PC-9 (cell line): Measurements from ENCODE around the gene MFN1. TPM values are rescaled to one million over a fixed set of nuclear protein-coding genes. Genes with fewer than 3 reads are reported as not detected.

Experiments
- BruUV-seq: library from RNA; stranded (reverse); fragments of 400-500 nt; replicated peaks from 2 replicates; lab custom pipeline; 2021; lab: Mats Ljungman, UMichigan
- CTCF ChIA-PET: fragments of 300-600 bp; sonication (Branson Sonifier 250); formaldehyde crosslinking; loops from one replicate; lab custom pipeline; 2022; ENCODE audit warnings: antibody characterized with exemption; lab: Charles Lee
- POLR2A ChIA-PET: fragments of 300-600 bp; sonication (Branson Sonifier 250); formaldehyde crosslinking; loops from one replicate; lab custom pipeline; 2022; ENCODE audit warnings: antibody characterized with exemption; ENCODE audit not compliant: unreplicated experiment; lab: Charles Lee
- DNase-seq, 2 experiments: peaks; one replicate each; pipeline versions ENCODE4 v3.0.0 to v3.0.0-alpha.2; 2015 to 2022; ENCODE audit warnings: mixed read lengths in 1 of 2
- H2AFZ ChIP-seq: fragments of 200-600 bp; sonication (generic); 2 replicates; pipeline ENCODE4 v1.8.1; 2017; ENCODE audit warnings: antibody characterized with exemption
- H3F3A ChIP-seq: fragments of 200-600 bp; sonication (generic); 2 replicates; pipeline ENCODE4 v1.8.1; 2017; ENCODE audit warnings: antibody characterized with exemption, mild to moderate bottlenecking, low read depth; ENCODE audit not compliant: insufficient read depth
- H3K27ac ChIP-seq: fragments of 200-600 bp; sonication (generic); 2 replicates; pipeline ENCODE4 v1.6.1; 2016; ENCODE audit warnings: mixed run types
- H3K27me3 ChIP-seq: fragments of 200-600 bp; sonication (generic); 2 replicates; pipeline ENCODE4 v1.6.1; 2016; ENCODE audit warnings: low read depth, mixed run types; ENCODE audit not compliant: insufficient read depth
- H3K36me3 ChIP-seq: fragments of 200-600 bp; sonication (generic); 2 replicates; pipeline ENCODE4 v1.6.1; 2016; ENCODE audit warnings: low read depth, mixed run types
- H3K4me1 ChIP-seq: fragments of 200-600 bp; sonication (generic); replicated peaks from 2 replicates; pipeline ENCODE4 v1.6.1; 2016; ENCODE audit warnings: mixed run types; ENCODE audit not compliant: insufficient read depth
- H3K4me2 ChIP-seq: fragments of 200-600 bp; sonication (generic); 2 replicates; pipeline ENCODE4 v1.6.1; 2017; ENCODE audit warnings: mixed run types
- H3K4me3 ChIP-seq: fragments of 200-600 bp; sonication (generic); 2 replicates; pipeline ENCODE4 v1.6.1; 2016; ENCODE audit warnings: mixed run types
- H3K79me2 ChIP-seq: fragments of 200-600 bp; sonication (generic); 2 replicates; pipeline ENCODE4 v1.6.1; 2017; ENCODE audit warnings: low read depth, mixed run types
- H3K9me2 ChIP-seq: fragments of 200-600 bp; sonication (generic); 2 replicates; pipeline ENCODE4 v1.8.1; 2017; ENCODE audit warnings: mild to moderate bottlenecking; ENCODE audit not compliant: insufficient read depth
- H3K9me3 ChIP-seq: fragments of 200-600 bp; sonication (generic); 2 replicates; pipeline ENCODE4 v1.8.1; 2016; ENCODE audit warnings: low read depth; ENCODE audit not compliant: insufficient read depth
- H4K20me1 ChIP-seq: fragments of 200-600 bp; sonication (generic); 2 replicates; pipeline ENCODE4 v1.8.1; 2017; ENCODE audit not compliant: insufficient read depth
- EZH2 ChIP-seq: fragments of 200-600 bp; sonication (generic); IDR thresholded peaks from 2 replicates; pipeline ENCODE4 v1.8.0; 2017; ENCODE audit warnings: antibody characterized with exemption, low read depth
- intact Hi-C: fragments of 100-400 bp; cut with micrococcal nuclease; formaldehyde crosslinking; loops from one replicate; pipeline ENCODE4 v1.10.0; 2022; ENCODE audit not compliant: unreplicated experiment
- total RNA-seq: library from RNA; stranded (reverse); gene quantifications from 2 replicates; pipeline ENCODE4 v1.2.3, GENCODE V29; 2021
- TF ChIP-seq, protein P1 (sequence below): fragments of 200-600 bp; sonication (generic); conservative IDR thresholded peaks from 2 replicates; pipeline ENCODE4 v1.6.1; 2017; ENCODE audit warnings: mixed run types, antibody characterized with exemption, mild to moderate bottlenecking, moderate library complexity

MFN1 gene
- total RNA-seq, 1 experiment from 2014 or later: 69.1 TPM

DNA sequence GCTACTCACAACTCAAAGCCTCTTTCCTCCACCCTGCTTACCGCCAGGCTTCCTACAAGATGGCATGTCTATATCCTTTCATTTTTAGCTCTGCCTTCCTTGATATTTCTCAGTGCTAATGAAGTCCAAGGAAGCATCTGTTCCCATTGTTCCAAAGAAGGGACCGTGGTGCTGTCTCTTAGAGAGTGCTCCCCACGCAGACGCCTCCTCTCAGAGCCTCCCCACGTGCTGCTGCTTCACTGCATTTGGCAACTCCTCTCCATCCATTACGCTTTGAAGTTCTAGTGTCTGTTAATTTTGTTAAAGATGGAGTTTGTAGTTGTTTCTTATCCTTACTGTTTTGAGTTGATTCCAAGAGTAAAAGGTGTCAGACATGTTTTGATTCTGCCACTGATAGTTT lies 77.6 kb downstream of the MFN1 start:
- H3K36me3 ChIP-seq: no peaks in the 10 kb centered on the region
- H3F3A ChIP-seq: no peaks in the 10 kb centered on the region
- CTCF ChIA-PET: no interaction called here
- POLR2A ChIA-PET: no interaction called here
- no peak for DNase-seq
- no peaks in the 10 kb centered on the region for H3K9me2 ChIP-seq
- H3K9me3 ChIP-seq: no peaks in the 10 kb centered on the region
- no peak overlapping the region for H3K27ac ChIP-seq
- TF ChIP-seq, protein P1, sequence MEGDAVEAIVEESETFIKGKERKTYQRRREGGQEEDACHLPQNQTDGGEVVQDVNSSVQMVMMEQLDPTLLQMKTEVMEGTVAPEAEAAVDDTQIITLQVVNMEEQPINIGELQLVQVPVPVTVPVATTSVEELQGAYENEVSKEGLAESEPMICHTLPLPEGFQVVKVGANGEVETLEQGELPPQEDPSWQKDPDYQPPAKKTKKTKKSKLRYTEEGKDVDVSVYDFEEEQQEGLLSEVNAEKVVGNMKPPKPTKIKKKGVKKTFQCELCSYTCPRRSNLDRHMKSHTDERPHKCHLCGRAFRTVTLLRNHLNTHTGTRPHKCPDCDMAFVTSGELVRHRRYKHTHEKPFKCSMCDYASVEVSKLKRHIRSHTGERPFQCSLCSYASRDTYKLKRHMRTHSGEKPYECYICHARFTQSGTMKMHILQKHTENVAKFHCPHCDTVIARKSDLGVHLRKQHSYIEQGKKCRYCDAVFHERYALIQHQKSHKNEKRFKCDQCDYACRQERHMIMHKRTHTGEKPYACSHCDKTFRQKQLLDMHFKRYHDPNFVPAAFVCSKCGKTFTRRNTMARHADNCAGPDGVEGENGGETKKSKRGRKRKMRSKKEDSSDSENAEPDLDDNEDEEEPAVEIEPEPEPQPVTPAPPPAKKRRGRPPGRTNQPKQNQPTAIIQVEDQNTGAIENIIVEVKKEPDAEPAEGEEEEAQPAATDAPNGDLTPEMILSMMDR: no peak
- TF ChIP-seq EZH2: no peak
- no peak overlapping the region for H3K4me2 ChIP-seq
- no peaks in the 10 kb centered on the region for H4K20me1 ChIP-seq
- H3K27me3 ChIP-seq: no peaks in the 10 kb centered on the region
- H3K4me1 ChIP-seq: no peaks in the 10 kb centered on the region
- no peaks in the 10 kb centered on the region for H3K79me2 ChIP-seq
- no TSS peak for BruUV-seq
- no peak overlapping the region for H3K4me3 ChIP-seq
- intact Hi-C loops: no loop called here
- no peak overlapping the region for H2AFZ ChIP-seq

DNA sequence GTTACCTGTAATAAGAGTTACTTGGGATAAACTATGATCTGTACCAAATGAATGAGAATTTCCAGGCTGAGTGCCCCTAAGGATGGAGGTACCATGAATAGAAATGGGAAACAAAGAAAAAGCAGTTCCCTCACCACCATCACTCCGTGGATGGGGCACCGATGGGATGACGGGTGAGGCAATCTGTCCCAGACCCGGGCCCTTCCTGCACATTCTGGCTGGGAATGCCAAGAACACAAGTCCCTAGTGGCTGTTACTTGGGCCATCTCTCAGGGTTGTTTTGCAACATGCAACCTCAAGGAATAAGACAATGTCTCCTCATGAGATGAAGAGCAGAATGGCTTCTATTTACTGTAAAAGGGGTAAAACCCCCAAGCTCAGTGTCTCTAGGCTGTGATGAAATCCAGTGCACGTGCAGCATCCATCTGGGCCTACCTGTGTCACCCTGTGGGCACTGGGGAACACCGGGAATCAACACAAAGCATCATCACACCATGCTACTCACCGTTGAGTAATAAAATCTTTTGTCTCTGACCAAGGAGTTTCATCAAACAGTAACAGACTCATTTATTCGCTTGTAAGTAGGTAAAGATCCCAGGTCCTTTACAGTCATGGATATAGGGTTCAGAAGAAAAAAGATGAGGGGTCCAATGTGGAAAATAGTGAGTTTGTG lies 81.5 kb downstream of the MFN1 start:
- no peaks in the 10 kb centered on the region for H4K20me1 ChIP-seq
- intact Hi-C loops: no loop called here
- H3K9me2 ChIP-seq: no peaks in the 10 kb centered on the region
- H3K4me2 ChIP-seq: no peak overlapping the region
- no peak overlapping the region for H3K4me3 ChIP-seq
- BruUV-seq: no TSS peak
- H3K79me2 ChIP-seq: no peaks in the 10 kb centered on the region
- no peaks in the 10 kb centered on the region for H3F3A ChIP-seq
- TF ChIP-seq, protein P1: no peak
- no peak for TF ChIP-seq EZH2
- no peaks in the 10 kb centered on the region for H3K36me3 ChIP-seq
- POLR2A ChIA-PET: interaction anchor here (0.5 kb wide), 1 partner anchor 17 kb away, joined by 5 read pairs; no protein-coding TSS in a partner anchor
- CTCF ChIA-PET: no interaction called here
- H3K4me1 ChIP-seq: no peaks in the 10 kb centered on the region
- no peak overlapping the region for H3K27ac ChIP-seq
- H2AFZ ChIP-seq: no peak overlapping the region
- DNase-seq: no peak
- no peaks in the 10 kb centered on the region for H3K9me3 ChIP-seq
- no peaks in the 10 kb centered on the region for H3K27me3 ChIP-seq

DNA sequence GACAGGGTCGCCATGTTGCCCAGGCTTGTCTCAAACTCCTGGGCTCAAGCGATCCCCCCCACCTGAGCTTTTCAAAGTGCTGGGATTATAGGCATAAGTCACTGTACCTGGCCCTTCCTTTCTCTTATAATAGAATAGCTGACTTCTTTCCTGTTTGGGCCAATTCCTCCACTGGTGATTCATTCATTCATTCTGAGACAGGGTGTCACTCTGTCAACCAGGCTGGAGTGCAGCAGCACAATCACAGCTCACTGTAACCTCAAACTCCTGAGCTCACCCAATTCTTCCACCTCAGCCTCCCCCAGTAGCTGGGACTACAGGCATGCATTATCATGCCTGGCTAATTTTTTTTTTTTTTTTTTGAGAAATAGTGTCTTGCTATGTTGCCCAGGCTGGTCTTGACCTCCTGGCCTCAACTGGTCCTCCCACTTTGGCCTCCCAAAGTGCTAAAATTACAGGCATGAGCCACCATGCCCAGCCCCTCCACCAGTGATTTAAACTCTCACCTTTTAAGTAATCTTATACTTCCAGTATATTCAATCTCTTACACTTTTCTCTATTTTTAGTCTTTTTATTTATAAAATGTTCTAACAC lies 82.9 kb downstream of the MFN1 start:
- no peaks in the 10 kb centered on the region for H3K4me1 ChIP-seq
- H3K36me3 ChIP-seq: no peaks in the 10 kb centered on the region
- no peak overlapping the region for H3K4me3 ChIP-seq
- DNase-seq: no peak
- H4K20me1 ChIP-seq: no peaks in the 10 kb centered on the region
- no peaks in the 10 kb centered on the region for H3K27me3 ChIP-seq
- TF ChIP-seq EZH2: no peak
- TF ChIP-seq, protein P1: no peak
- no TSS peak for BruUV-seq
- no peaks in the 10 kb centered on the region for H3K9me3 ChIP-seq
- no peaks in the 10 kb centered on the region for H3K79me2 ChIP-seq
- intact Hi-C loops: no loop called here
- no peak overlapping the region for H3K27ac ChIP-seq
- no peaks in the 10 kb centered on the region for H3F3A ChIP-seq
- H3K4me2 ChIP-seq: no peak overlapping the region
- POLR2A ChIA-PET: no interaction called here
- no peaks in the 10 kb centered on the region for H3K9me2 ChIP-seq
- CTCF ChIA-PET: no interaction called here
- H2AFZ ChIP-seq: no peak overlapping the region
